B cell (primary cell): ENCODE measurements around the gene ANP32A.

Source experiments
- CTCF ChIP-seq: fragments of 200-600 bp; IDR thresholded peaks from one replicate; pipeline ENCODE4 v1.8.0; 2022; ENCODE audit warnings: antibody characterized with exemption, mild to moderate bottlenecking
- EZH2 ChIP-seq: IDR thresholded peaks from 2 replicates; pipeline ENCODE4 v1.6.1; 2012; ENCODE audit warnings: borderline replicate concordance, low read depth, mild to moderate bottlenecking, moderate library complexity, low read length; ENCODE audit not compliant: insufficient read depth, poor library complexity, severe bottlenecking

- TF ChIP-seq CTCF (no peak), EZH2 (no peak)
These were observed 25.3 kb downstream of the ANP32A start for GRCh38 chr15:68795298-68795848.
